Hippocampal formation (tissue), 2 donors: ENCODE measurements around the gene HK2.
"Not testable (repeated sequence)": the region's sequence is repeated elsewhere in the genome, so short reads cannot be mapped to it uniquely, and the experiment has no call there.

Experiments used
- DNase-seq, 2 donors: peaks; one replicate each; lab custom pipeline; 2025; lab: John Stamatoyannopoulos, UW

The HK2 gene

DNA sequence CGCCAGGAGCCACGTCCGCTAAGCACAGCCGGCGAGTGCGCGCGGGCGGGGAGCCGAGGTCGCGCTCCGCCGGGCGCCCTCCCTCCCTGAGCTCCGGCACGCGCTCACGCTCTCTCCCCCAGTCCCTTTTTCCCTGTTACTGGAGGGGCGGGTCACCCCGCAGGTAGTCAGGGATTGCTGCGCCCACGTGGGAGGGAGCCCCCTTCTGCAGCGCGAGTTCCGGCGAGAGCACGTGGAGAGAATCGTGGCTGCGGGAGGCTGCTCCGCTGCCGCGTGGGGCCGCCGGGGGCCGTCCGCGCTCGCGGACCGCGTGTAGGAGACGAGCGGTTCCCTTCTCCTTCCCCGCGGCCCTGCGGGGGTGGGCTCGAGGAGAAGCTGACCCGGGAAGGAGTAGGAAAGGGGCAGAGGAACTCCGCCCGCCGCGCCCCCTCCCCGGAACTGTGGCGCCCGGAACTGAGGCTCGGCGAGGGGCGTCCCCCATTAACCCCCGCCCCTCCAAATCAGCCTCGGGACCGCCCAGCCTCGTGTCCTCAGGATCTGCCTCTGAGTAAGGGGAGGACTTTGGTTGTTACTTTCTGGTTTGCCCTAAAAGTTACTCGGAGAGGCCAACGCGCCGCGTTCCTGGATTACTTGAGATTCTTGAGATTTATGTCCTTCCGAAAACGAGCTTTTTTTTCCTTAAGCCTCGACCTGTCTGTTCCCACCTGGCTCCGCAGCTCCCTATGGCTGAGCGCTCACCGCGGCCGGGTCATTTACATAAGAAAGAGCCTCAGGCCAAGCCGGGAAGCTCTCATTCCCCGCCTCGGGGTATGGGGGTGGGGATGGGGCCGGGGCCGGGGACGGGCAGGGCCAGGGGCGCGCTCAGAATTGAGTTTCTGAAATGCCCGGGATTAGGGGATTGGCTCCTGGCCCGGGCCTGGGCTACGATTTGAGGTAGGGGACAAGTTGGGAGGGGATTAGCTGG lies 1.1 kb downstream of the HK2 start:
- DNase-seq = no peak

DNA sequence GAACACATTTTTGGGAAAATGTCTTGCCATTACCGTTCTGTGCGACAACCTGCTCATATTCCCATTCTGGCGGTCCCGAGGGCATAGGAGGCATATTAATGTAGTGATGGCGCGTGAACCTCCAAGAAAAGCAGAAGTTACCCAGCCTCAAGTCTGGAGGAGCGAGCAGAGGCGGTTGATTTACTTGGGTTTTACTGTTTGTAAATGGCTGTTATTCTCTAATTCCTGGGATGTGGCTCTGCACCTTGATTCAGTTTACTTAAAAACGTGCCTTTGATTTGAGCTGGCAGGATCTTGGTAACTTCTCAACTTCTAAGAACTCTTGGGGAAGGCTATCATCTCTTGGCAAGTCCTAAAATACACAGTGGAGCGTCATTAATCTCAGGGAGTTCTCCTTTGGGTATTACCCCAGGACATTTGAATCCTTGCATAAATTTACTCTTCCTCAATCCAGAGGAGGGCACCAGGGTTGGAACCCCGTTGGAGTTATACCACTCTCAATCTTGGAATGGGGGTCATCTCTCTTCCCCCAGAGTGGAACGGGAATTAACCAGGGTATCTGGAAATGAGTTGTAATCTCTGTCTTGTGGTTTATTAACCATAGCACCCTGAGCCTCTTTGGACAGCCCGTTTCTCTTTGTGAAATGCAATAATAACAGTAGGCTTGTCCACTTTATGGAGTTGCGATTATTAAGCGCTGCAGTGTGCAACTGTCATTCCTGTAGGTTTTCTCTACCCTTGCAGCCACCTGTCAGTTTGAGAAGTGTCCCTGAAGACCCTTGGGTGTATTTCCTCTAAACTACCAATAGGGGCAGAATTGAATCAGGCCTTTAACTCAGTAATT lies 2.1 kb downstream of the HK2 start:
- no peak for DNase-seq

DNA sequence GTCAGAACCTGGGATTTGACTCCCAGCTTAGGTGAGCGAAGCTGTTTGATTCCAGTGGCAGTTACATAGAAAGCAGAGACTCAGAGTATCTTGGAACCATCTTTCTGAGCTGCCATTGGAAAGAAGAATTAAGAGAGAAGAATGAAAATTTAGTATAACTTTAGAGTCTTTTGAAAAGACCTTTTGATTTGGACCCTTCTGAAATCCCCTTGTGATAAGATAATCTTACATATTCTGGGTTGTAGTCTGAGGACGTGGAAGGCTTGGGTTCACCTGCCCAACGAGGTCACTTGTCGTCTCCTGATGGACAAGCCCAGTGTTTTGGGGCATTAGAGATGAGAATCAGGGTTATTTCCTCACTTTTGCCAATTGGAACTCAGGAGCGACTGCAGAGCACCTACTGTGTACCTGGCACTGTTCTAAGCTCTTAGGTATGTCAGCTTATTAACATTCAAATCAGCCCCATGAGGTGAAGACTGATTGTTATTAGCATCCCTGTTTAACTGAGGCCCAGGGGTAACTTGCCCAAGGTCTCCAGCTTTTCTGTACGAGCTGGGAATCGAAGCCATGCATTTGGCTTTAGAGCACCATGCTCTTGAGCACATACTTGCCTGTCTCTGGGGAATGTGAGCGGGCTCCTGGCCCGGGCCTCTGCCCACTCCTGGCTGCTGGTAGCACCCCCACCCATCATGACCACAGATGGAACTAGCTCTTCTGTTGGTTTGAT lies 2.9 kb downstream of the HK2 start:
- DNase-seq = no peak

DNA sequence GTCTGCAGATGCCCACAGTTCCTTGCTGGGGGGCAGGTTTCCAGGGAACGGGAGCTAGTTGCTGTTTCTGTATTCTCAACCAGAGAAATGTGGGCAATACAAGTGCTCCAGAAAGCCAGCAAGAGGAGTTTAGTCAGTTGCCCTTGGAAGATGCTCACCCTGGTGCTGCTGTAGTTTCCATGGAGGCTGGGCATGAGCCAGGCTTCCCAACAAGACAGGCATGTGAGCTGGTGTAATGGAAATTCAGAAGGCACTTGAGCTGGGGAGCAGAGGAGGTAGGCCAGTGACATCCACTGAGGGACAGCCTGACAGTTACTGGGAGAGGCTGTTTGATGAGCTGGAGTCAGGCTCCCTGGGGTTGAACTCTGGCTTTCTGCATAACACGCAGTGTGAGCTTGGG lies 7.7 kb downstream of the HK2 start:
- no peak for DNase-seq

DNA sequence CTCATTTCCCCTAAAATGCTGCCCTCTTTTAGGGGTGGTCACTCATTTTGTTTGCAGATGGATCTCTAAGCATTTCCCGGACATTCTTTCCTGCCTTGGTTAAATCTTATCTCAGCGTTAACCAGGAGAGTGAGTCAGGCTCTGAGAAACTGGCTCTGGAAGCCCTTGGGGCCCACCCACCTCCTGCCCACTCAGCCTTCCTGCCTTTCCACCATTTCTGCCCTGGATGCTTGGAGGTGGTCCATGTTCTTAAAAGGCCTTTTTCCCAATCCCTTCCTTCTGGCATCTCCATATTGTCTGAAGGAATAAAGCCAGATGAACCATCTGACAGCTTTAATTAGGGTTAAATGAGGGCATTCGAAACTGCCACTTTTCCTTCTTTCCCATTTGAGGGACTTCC lies 9.5 kb downstream of the HK2 start:
- DNase-seq = no peak

DNA sequence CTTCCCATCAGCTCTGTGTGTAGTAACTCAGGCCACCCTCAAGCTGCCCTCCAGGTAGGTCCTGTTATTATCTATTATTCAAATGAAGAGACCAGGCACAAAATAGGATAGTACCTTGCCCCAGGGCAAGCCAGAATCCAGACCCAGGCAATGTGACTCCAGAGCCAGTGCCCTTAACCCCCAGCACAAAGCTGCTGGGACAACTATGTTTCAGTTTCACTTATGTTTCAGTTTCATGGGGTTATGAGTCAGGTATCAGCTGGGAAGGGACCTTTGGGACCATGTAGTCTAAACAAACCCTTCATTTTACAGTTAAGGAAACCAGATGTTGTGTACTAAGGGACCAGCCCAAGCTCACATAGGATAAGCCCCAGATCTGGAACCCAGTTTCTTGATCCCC lies 10.0 kb downstream of the HK2 start:
- no peak for DNase-seq

DNA sequence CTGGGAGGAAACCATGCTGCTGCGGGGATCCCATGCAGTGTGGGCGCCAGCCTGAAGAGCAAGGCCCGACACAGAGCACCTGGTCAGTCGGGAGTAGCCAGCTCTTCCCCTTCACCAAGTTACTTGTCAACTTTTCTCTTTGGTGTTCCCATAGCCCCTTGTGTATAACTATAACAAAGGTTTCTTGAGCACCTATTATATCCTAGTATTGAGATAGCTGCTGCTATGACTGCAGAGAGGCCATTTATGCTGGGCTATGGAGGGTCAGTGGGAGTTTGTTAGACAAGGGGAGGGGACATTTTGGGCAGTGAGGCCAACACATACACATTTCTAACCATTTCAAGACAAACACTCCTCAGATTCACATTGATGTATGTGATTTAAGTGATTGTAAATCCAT lies 10.8 kb downstream of the HK2 start:
- no peak for DNase-seq

DNA sequence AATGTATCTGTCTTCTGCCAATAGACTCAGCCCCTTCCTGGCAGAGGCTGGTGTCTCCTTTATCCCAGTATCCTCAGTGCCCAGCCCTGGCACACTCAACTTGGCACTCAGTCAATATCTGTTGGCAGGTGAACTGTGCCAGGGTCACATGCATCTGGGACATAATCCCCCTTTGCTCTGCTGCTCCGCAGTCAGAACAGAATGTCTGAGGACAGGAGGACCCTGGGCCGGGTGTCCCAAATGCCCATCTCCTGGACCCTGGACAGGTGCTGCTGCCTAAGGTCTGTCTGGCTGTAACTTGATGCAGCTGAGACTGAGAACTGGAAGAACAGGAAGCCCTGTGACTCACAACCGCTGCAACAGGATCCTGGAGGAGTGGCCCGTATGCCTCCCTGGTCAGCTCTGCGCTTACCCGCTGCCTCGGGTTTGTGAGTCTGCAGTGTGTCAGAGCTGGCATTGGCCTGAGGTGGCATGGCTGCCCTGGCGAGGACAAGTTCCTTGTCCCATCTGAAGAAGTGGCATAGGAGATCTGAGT lies 11.4 kb downstream of the HK2 start:
- DNase-seq = peak; percentile 21 to 48

DNA sequence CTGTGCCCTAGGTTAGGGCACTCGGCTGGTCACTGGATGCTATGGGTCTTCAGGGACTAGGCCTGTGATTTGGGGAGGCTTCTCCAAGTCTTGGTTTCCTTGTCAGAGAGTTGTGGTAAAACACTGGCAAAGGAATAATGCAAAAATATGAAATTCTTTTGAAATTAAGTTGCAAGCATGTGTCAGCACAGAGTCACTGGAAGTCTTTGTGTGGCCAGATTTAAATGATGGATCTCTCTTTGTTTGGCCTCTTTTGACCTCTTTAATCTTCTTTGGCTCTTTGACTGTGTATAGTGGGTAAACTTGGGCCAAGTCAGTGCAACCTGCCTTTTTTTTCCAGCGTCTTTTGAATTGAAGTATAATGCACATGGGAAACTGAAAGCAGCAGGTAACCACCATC lies 12.1 kb downstream of the HK2 start:
- no peak for DNase-seq

DNA sequence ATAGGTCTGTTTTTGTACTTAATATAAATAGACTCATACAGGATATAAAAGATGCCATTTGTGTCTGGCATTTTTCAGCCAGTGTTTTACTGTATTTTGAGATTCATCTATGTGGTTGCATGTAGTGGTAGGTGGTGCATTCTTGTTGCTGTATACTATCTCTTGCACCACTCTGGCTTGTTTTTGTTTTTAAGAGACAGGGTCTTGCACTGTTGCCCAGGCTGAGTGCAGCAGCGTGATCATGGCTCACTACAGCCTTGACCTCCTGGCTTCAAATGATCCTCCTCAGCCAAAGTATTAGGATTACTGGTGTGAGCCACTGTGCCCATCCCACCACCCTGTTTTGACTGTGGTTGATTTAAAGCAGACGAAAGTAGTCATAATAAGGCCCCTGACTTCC lies 12.6 kb downstream of the HK2 start:
- no peak for DNase-seq

DNA sequence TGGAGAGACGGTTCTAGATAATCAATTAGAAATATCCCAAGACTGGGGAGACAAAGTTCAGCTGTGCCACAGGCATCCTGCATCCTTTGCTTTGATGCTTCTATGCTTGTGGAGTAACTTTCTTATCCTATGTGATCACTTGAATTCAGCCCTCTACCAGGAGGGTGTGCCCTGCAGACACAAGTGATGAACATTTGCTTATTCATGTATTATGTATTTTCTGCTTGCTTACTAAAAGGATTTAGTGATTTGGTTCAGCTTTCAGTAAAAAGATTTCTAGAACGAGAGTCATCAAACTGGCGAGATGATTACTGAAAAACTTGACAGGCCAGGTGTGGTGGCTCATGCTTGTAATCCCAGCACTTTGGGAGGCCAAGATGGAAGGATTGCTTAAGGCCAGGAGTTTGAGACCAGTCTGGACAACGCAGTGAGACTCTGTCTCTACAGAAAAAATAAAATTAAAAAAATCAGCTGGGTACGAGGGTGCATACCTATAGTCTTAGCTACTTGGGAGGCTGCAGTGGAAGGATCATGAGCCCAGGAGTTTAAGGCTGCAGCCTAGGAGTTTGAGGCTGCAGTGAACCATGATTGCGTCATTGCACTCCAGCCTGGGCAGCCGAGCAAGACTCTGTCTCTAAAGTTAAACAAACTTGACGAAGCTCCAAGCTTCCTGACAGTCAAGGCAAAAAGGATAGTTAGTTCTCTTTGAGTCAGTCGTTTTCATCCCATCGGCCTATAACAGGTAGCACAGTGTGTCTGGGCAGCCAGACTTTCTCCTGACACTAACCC lies 13.3 kb downstream of the HK2 start:
- DNase-seq = no peak

DNA sequence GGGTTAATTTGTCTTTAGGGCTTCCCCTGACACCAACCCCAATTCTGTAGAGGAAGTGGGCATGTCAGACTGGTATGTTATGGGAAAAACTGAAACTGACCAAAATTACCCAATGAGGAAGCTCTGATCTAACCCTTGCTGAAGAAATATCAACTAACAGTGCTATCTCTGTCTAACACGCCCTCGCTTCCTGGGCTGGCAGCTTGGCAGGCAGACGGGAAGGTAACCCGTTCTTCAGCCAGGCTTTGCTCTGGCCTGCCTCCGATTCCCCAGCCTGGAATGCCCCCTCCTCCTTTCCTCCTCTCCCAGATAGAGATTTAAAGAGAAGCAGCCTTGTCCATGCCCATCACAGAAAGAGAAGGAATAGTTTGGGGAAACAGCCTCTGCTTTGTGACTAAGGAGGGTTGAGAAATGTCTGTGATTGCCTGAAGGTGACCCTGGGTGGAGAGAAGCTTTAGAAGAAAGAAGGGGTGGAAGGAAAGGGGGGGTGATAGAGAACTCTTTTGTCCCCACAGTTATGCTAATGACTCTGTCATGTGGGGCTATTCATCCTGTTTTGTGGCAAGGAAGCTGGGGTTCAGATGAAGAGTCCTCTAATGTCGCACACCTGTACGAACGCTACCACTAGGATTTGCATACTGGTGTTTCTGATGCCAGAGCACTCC lies 15.4 kb downstream of the HK2 start:
- peak in 1 of 2 donors; percentile 21 for DNase-seq

DNA sequence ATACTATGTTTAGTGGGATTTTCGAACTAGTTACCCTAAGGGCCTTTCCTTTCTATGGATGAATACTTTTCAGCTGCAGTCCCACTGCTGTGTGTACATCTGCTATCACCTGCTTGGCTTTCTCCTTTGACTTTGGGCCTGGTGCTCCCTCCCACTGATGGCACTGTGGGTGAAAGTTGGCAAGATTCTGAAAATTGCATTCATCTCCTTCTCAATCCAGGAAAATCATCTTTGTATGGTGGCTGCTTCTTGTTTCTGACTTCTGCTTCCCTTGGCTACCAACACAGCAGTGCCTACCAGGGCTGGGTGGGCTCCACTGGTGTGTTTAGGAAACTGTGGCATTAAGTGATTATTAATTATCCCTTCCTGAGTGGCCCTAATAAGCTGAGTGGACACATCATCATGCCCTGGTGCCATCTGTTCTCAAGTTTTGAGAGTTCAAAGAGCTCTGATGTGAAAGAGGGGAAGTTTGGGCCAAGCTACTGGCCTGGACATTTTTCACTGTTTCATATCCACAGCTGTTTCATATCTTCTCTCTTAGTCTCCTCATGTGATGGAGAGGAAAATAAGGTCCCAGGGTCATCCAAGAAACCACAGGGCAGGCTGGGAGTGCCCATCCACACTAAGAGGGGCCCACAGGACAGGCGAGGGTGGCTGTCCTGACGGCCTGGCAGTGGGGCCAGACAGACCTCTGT lies 16.7 kb downstream of the HK2 start:
- DNase-seq = no peak

DNA sequence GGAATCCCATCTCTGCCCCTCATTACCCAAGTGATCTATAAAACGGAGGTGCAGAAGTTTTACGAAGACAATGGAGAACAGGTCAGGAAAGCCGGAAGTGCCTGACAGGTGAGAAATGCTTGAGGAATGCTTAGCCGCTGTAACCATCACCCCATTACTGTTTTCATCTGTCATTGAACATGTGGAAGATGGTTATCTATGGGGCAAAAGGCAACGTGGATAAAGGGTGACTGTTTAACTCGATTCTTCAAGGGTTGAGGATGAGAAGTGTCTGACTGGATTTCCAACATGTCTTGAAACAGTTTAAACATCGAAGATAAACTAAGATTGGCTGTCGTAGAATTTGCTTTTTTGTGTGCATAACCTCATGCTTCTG lies 17.3 kb downstream of the HK2 start:
- DNase-seq = no peak

DNA sequence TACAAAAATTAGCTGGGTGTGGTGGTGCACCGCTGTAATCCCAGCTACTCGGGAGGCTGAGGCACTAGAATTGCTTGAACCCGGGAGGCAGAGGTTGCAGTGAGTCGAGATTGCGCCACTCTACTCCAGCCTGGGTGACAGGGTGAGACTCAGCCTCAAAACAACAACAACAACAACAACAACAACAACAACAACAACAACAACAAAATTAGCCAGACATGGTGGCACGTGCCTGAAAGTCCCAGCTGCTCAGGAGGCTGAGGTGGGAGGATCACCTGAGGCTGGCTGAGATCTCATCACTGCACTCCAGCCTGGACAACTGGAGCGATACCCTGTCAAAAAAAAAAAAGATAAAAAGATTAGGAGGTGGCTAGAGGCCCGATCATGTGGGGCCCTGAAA lies 19.4 kb downstream of the HK2 start:
- DNase-seq = not testable (repeated sequence)

DNA sequence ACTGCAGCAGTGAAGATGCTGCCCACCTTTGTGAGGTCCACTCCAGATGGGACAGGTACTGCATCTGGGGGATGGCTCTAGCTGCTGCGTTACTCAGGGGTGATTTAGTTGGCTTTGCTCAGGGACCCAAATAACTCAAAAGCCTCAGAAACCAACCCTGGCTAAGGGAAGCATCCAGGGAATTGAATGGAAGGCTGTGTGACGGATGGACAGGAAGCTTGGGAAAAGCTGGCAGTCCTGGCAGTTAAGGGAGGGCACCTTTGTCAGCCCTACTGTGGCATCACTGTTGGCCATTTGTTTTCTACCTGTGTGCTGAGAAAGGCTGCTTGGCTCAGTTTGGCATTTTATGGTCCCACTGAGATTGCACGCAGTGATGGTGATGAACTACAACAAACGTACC lies 20.5 kb downstream of the HK2 start:
- no peak for DNase-seq

DNA sequence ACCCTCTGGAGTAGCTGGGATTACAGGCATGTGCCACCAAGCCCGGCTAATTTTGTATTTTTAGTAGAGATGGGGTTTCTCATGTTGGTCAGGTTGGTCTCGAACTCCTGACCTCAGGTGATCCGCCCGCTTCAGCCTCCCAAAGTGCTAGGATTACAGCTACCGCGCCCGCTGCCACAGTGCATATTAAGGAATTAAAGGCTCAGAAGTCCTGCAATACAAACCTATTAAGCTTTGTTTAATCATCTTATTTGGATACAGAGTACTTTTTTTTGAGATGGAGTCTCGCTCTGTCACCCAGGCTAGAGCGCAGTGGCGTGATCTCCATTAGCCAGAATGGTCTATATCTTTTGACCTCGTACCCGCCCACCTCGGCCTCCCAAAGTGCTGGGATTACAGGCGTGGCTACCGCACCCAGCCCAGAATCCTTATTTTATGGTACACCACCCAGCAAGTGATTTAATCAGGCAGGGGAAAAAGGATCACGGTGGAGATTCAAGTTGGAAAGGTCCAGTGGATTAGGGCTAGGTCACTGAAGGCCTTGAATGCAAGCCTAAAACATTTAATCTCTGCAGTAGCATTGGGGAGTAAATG lies 21.3 kb downstream of the HK2 start:
- not testable (repeated sequence) for DNase-seq

DNA sequence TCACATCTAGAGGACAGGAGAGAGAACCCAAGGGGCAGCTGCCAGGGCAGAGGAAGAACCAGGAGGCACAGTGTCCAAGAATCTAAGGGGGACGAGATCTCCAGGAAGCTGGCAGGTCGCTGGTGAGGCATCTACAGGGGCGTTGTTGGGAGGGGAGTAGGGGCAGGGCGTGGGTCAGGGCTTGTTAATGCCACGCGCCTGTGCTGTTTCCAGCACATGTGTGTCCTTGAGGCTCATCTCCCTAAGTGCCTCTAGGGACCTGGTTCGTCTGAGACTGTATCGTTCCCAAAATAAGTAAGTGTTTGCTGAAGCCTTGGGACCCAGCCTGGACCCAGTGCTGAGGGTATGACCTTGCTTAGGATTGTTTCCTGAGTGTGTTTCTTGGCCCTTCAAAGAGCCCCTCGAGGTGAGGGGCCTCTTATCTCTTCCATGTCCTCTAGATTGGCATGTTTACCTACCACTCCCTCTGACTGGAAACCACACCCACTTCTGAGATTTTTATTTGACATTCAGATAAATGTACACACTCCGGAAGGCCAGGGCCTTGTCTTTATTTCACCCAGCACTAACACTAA lies 22.2 kb downstream of the HK2 start:
- DNase-seq = no peak

DNA sequence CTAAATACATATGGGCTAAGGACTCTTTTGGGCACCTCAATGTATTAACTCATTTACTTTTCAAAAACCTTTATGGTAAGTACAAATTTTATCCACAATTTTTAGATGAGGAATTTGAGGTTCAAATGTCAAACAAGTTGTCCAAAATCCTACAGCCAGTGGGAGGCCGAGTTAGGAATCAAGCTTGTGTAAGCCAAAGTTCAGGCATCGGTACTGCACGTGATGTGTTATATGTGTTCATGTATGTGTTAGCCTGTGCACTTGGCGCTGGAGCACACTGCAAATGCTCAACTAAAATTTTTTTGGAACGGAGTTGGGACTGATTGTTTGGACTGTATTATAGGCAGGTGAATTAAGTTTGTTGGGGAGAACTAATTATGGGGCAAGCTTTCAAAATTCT lies 22.7 kb downstream of the HK2 start:
- DNase-seq = no peak
